ENCODE results near the gene TLX2. TPM values are rescaled to one million over a fixed set of nuclear protein-coding genes. Genes with fewer than 3 reads are reported as not detected.

TLX2 gene
- polyA plus RNA-seq, 3 donors = not detected

DNA sequence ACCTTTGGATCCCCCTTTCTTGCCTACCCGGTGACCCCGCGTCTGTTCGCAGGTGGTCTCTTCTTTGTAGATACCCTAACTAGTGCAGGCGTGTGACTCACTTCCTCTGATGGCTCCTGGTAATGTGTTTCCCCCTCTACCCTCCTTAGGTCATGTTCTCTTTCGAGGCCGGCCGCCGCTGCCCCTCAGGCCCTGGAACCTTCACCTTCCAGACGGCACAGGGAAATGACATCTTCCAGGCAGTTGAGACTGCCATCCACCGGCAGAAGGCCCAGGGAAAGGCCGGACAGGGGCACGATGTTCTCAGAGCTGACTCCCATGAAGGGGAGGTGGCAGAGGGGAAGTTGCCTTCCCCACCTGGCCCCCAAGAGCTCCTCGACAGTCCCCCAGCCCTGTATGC is 41.9 kb downstream of the TLX2 start:
- Mint-ChIP-seq H3K4me1 (peaks cover 43% of the 10 kb centered on the region), H3K27ac (peak overlapping the region; percentile 91 to 98 (median 96)), H3K27me3 (ENCODE audit: low read depth in 3 of 3) (peaks cover 0 to 4% (median 2%) of the 10 kb centered on the region in 3 donors), H3K36me3 (peaks cover 23 to 30% of the 10 kb centered on the region in 2 donors), H3K9me3 (no peaks in the 10 kb centered on the region), H3K4me3 (peak overlapping the region; percentile 98 to 99)
- Histone ChIP-seq H4K20me1 (ENCODE audit: insufficient read depth, low read length) (peaks cover 23% of the 10 kb centered on the region), H3K27me3 (ENCODE audit: control insufficient read depth in 2 of 2, insufficient read depth in 2 of 2, low read length in 2 of 2) (no peaks in the 10 kb centered on the region), H2AFZ (ENCODE audit: insufficient read depth, low read depth, low read length, poor library complexity, severe bottlenecking) (peak overlapping the region; percentile 90), H3K4me3 (replicated peaks in 1 of 3; ENCODE audit: low read depth in 2 of 3, low read length in 3 of 3) (peak overlapping the region; percentile 94 to 99 (median 98)), H3K79me2 (ENCODE audit: insufficient read depth, low read length) (peaks cover 53% of the 10 kb centered on the region), H3K9ac (ENCODE audit: insufficient read depth, low read length, poor library complexity, severe bottlenecking) (peak overlapping the region; percentile 88), H3K36me3 (replicated peaks in 1 of 2; ENCODE audit: control insufficient read depth in 1 of 2, insufficient read depth in 2 of 2, low read length in 2 of 2) (peaks cover 20 to 28% of the 10 kb centered on the region in 2 donors), H3K9me3 (replicated peaks in 1 of 2; ENCODE audit: control insufficient read depth in 1 of 2, insufficient read depth in 1 of 2, low read length in 2 of 2) (no peaks in the 10 kb centered on the region), H3K4me2 (replicated peaks; ENCODE audit: extremely low read depth, low read length, poor library complexity, severe bottlenecking) (peak overlapping the region; percentile 97), H3K27ac (ENCODE audit: low read depth in 1 of 2, low read length in 2 of 2) (peak overlapping the region; percentile 82 to 94), H3K4me1 (ENCODE audit: control insufficient read depth in 1 of 2, insufficient read depth in 2 of 2, low read length in 2 of 2) (peaks cover 23 to 43% of the 10 kb centered on the region in 2 donors)
- 17% methylated on average over 9 of the region's 14 CpGs for WGBS (ENCODE audit: insufficient coverage)
- peak in 1 of 3 donors; percentile 31 for DNase-seq
- TF ChIP-seq, protein P1, sequence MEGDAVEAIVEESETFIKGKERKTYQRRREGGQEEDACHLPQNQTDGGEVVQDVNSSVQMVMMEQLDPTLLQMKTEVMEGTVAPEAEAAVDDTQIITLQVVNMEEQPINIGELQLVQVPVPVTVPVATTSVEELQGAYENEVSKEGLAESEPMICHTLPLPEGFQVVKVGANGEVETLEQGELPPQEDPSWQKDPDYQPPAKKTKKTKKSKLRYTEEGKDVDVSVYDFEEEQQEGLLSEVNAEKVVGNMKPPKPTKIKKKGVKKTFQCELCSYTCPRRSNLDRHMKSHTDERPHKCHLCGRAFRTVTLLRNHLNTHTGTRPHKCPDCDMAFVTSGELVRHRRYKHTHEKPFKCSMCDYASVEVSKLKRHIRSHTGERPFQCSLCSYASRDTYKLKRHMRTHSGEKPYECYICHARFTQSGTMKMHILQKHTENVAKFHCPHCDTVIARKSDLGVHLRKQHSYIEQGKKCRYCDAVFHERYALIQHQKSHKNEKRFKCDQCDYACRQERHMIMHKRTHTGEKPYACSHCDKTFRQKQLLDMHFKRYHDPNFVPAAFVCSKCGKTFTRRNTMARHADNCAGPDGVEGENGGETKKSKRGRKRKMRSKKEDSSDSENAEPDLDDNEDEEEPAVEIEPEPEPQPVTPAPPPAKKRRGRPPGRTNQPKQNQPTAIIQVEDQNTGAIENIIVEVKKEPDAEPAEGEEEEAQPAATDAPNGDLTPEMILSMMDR (IDR thresholded peaks at IDR 0.05) = no peak
- intact Hi-C loops (cut with micrococcal nuclease) = no loop called here

DNA sequence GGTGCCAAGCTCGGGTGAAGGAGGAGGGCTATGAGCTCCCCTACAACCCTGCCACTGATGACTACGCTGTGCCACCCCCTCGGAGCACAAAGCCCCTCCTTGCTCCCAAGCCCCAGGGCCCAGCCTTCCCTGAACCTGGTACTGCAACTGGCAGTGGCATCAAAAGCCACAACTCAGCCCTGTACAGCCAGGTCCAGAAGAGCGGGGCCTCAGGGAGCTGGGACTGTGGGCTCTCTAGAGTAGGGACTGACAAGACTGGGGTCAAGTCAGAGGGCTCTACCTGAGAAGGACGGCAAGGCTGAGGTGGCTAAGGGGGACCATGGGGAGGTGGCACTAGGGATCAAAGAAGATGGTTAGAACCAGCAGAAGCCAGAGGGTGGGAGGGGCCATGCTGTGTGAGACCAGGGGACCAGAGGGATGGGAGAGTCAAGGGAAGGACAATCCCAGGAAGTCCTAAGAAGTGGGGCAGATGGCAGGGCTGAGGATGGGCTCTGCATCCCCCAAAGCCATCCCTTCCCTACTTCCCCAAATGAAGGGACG is 42.7 kb downstream of the TLX2 start:
- WGBS (ENCODE audit: insufficient coverage) = 94% methylated on average over 3 of the region's 6 CpGs
- H3K36me3 ChIP-seq (replicated peaks in 1 of 2; ENCODE audit: control insufficient read depth in 1 of 2, insufficient read depth in 2 of 2, low read length in 2 of 2) = peaks cover 20 to 28% of the 10 kb centered on the region in 2 donors
- no peak for DNase-seq
- H3K9ac ChIP-seq (ENCODE audit: insufficient read depth, low read length, poor library complexity, severe bottlenecking) = no peak overlapping the region
- H3K27me3 ChIP-seq (ENCODE audit: control insufficient read depth in 2 of 2, insufficient read depth in 2 of 2, low read length in 2 of 2) = no peaks in the 10 kb centered on the region
- peak overlapping the region in 5 of 7 donors; percentile 40 to 98 (median 81) for H3K27ac Mint-ChIP-seq
- H3K79me2 ChIP-seq (ENCODE audit: insufficient read depth, low read length) = peaks cover 53% of the 10 kb centered on the region
- no peak overlapping the region for H3K4me2 ChIP-seq (replicated peaks; ENCODE audit: extremely low read depth, low read length, poor library complexity, severe bottlenecking)
- no peaks in the 10 kb centered on the region for H3K9me3 Mint-ChIP-seq
- no peak overlapping the region for H2AFZ ChIP-seq (ENCODE audit: insufficient read depth, low read depth, low read length, poor library complexity, severe bottlenecking)
- peak overlapping the region in 1 of 2 donors; percentile 94 for H3K27ac ChIP-seq (ENCODE audit: low read depth in 1 of 2, low read length in 2 of 2)
- intact Hi-C loops (cut with micrococcal nuclease) = no loop called here
- TF ChIP-seq, protein P1 (IDR thresholded peaks at IDR 0.05) = no peak
- H3K4me3 Mint-ChIP-seq = peak overlapping the region in 1 of 2 donors; percentile 98
- H4K20me1 ChIP-seq (ENCODE audit: insufficient read depth, low read length) = peaks cover 23% of the 10 kb centered on the region
- H3K36me3 Mint-ChIP-seq = peaks cover 15 to 23% of the 10 kb centered on the region in 2 donors
- H3K4me1 Mint-ChIP-seq = peaks cover 46% of the 10 kb centered on the region
- H3K4me3 ChIP-seq (replicated peaks in 1 of 3; ENCODE audit: low read depth in 2 of 3, low read length in 3 of 3) = peak overlapping the region in 1 of 3 experiments; percentile 99
- no peaks in the 10 kb centered on the region for H3K9me3 ChIP-seq (replicated peaks in 1 of 2; ENCODE audit: control insufficient read depth in 1 of 2, insufficient read depth in 1 of 2, low read length in 2 of 2)
- peaks cover 27 to 48% of the 10 kb centered on the region in 2 donors for H3K4me1 ChIP-seq (ENCODE audit: control insufficient read depth in 1 of 2, insufficient read depth in 2 of 2, low read length in 2 of 2)
- H3K27me3 Mint-ChIP-seq (ENCODE audit: low read depth in 3 of 3) = peaks cover 0 to 4% (median 2%) of the 10 kb centered on the region in 3 donors

All from CD14-positive monocyte (primary cell).